Vein endothelial cell (primary cell): ENCODE results near the gene ZNF500. TPM values are rescaled to one million over a fixed set of nuclear protein-coding genes. Genes with fewer than 3 reads are reported as not detected.

Experiments
- small RNA-seq: library from RNA; depleted of rRNA; stranded (forward); fragments of <200 nt; gene quantifications from one replicate; pipeline ENCODE3, GENCODE V24; 2012
- total RNA-seq: library from RNA; depleted of rRNA; stranded (reverse); fragments of >200 nt; gene quantifications from 2 replicates; pipeline ENCODE4 v1.2.3, GENCODE V29; 2012

ZNF500 gene
- 11.4 and 14.1 TPM in 2 replicates for total RNA-seq

DNA sequence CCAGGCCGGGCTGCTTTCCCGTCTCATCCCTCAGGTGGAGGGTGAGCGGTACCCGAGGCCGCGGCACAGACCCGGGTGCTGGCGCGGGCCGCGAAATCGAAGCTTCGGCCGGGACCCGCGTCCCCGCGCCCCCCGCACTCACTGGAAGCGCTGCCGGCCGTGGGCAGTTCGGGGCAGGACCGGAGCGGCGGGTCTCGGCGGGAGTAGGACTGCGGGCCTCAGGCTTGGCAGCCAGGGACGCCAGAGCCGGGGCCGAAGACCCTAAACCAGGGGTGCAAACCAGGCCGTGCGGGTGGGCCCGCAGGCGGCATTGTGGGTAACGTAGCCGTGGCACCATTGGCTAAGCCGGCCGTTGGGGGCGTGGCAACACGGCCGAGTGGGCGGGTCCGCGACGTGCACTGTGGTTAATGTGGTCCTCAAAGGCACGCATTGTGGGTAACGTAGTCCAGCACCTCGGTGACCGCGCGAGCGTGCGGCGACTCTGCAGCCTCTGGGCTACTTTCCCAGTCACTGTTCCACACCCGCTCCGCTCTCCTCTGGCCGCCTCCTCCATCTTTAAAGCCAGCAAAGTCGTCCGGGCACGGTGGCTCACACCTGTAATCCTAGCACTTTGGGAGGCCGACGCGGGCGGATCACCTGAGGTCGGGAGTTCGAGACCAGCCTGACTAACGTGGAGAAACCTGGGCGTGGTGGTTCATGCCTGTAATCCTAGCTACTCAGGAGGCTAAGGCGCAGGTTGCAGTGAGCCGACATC, at the start of gene ZNF500:
ZNF500 (minus strand) TSS at position 288 of the 754 bp plus-strand sequence. CDS start 1,184 bp downstream, outside the sequence.

DNA sequence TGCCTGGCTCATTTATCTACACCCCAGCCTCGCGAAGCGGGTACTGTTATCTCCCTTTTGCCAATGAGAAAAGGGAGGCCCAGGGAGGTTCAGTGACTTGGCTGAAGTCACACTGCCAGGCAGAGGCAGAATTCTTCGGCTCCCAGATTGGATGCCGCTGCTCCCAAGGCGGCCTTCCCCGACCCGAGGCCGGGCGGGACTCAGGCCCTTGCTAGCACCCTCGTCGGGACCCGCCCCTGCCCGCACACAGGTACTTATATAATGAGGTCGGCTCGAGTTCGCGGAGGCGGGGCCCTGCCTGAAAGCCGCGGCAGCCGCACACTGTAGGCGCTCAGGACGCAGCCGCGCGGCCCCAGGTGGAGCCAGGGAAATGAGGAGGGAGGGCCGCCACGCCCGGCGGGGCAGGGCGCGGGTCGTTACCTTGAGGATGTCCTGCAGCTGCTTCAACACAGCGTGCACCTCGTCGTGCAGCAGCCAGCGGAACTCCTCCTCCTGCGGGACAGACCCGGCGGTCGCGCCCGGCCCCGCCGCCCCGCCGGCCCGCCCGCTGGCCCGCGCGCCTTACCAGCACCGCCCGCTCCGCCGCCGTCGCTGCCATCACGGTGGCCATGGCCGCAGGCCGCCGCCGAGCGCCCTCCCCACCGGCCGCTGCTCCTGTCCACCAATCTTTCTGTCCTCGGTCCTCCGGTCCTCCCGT, 35.1 kb upstream of the ZNF500 start, which contains the start of gene ROGDI:
ROGDI (minus strand) TSS at position 672 of the 697 bp plus-strand sequence; CDS start at position 610, 62 bp downstream.

DNA sequence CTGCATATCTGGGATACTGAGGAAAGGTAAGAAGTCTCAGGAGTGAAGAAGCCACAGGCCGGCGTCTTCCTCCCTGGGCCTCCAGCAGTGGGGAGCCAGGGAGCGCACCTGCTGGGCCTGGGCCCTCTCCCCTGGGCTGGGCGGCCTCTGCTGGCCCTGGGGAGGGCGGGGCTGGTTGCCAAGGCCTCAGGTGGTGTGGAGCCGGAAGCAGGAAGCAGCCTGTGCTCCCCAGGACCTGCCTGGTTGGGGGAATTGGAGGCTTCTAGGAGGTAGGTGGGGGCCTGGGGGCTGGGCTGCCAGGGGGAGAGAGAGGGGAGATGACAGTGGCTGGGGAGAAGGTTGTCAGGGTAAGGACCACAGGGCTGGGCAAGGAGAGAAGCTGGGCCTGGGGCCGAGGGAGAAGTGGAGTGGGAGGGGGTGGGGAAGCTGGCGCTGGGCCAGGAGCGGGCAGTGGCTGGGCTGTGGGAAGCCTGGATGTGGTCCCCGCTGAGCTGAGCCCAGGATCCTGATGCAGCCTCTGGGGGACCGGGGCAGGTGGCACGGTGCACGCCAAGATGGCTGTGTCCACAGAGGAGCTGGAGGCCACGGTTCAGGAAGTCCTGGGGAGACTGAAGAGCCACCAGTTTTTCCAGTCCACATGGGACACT, 28.3 kb upstream of the ZNF500 start, which contains the start of gene SMIM22:
SMIM22 (plus strand) TSS at position 189 of the 647 bp plus-strand sequence; CDS start at position 555, 366 bp downstream.

DNA sequence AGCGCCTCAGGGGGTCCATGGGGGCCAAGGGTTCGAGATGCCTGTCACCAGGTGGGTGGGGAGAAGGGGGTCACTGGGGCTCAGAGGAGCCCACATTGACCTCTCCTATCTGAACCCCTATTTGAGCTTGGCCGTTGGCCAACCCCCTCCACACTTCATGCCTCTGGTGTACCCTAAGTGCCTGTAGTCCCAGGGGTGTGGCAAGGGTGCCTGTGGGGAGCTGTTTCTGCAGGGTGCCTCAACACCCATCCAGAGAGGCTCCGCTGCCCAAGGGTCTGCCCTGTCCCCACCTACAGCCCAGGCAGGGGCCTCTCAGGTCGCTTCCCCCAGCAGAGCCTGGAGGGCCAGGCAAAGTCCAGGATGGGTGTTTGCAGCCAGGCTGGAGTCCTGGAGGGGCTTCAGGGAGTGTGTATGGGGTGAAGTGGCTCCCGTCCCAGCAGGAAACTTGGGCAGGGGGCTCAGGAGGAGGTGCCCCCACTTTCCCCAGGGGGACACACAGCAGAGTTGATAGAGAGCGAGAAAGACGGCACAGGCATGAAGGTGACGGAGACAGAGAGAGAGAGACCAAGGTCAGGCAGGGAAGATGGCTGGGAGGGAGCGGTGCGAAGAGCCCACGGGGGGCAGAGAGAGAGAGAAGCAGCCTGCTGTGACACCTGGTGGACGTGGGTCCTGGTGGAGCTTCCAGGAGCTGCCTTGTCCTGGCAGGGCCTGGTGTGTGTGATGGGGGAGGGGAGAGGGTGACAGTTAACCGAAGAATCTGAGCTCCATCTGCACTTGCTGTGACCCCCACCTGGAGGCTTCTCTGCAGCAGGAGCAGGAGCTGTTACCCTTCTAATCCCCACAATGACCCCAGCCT, 20.9 kb upstream of the ZNF500 start, which contains the start of gene SEPTIN12:
SEPTIN12 (minus strand) TSS at position 719 of the 856 bp plus-strand sequence; CDS start at position 19, 700 bp downstream.

DNA sequence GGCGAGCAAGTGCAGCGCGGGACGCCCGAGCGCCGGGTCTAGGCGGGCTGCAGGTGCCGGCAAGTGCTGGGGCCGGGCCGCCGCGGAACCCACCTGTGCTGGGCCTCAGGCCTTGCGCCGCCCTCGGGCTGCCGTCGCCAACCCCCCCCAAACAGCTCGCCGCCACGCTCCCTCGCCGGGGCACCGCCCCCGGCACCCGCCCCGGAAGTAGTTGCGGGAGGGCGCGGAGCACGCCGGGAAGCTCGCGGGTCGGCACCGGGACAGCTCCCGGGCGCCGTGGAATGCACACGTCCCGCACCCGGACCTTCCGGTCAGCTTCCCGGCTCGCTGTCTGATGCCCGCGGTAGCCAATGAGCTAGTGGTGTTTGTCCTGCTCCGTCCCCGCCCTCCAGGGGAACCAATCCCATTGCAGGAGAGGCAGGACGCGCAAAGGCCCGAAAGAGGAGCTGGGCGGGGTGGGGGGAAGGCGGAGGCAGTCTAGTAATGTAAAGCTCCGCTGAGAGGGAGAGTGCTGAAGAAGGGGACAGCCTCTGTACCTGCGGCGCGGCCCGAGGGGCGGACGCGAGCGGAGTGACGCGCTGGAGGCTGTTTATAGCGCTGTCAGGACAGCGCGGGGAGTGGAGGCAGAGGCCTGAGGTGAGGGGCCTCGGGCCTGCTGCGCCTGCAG, 32.8 kb downstream of the ZNF500 start, which contains the start of the genes ANKS3 and DNAAF8:
ANKS3 (minus strand) TSS at position 209 of the 667 bp plus-strand sequence. CDS start 4,122 bp downstream, outside the sequence.
DNAAF8 (plus strand) TSS at position 475 of the 667 bp plus-strand sequence. CDS start 1,978 bp downstream, outside the sequence.

Small RNA genes lying within 50 kb of the gene (small RNA-seq; reads per million reads assigned to genes)
- not detected for gene RF00017

Other genes starting within 250 kb of the ZNF500 start
- gene CDIP1, start 228.4 kb downstream of the ZNF500 start, total RNA-seq, result 12.7 and 18.9 TPM in 2 replicates
- not detected in 2 replicates for gene C16orf96, start 210.8 kb downstream of the ZNF500 start, total RNA-seq
- gene UBALD1, start 152.3 kb downstream of the ZNF500 start, total RNA-seq, result 8.6 and 12.7 TPM in 2 replicates
- 50.6 and 53.2 TPM in 2 replicates for gene MGRN1, start 142.3 kb downstream of the ZNF500 start, total RNA-seq
- gene NUDT16L1, start 73.6 kb downstream of the ZNF500 start, total RNA-seq, result 23.8 and 27.4 TPM in 2 replicates
- 16.3 and 19.7 TPM in 2 replicates for gene ANKS3, start 32.9 kb downstream of the ZNF500 start, total RNA-seq
- gene DNAAF8, start 32.6 kb downstream of the ZNF500 start, total RNA-seq, result 0.48 and 1.3 TPM in 2 replicates
- not detected in 2 replicates for gene SEPTIN12, start 21.2 kb upstream of the ZNF500 start, total RNA-seq
- gene SMIM22, start 28.2 kb upstream of the ZNF500 start, total RNA-seq, result not detected in 2 replicates
- gene ROGDI, start 35.5 kb upstream of the ZNF500 start, total RNA-seq, result 13.1 and 14.7 TPM in 2 replicates
- 67.2 and 69.6 TPM in 2 replicates for gene GLYR1, start 80.1 kb upstream of the ZNF500 start, total RNA-seq
- gene UBN1, start 80.3 kb upstream of the ZNF500 start, total RNA-seq, result 48.2 and 59.1 TPM in 2 replicates
- gene PPL, start 170.0 kb upstream of the ZNF500 start, total RNA-seq, result 1.3 and 2.6 TPM in 2 replicates
- under 0.01 TPM in 1 of 2 replicates, not detected in the other for gene SEC14L5, start 191.2 kb upstream of the ZNF500 start, total RNA-seq